ENCODE measurements around the gene REP15. TPM values are rescaled to one million over a fixed set of nuclear protein-coding genes. Genes with fewer than 3 reads are reported as not detected.

REP15 gene
- total and polyA plus RNA-seq, 7 donors: 0.39 to 2.7 (median 0.73) TPM

- H3K4me3 ChIP-seq: no peak overlapping the region
- H3K27ac ChIP-seq: peak overlapping the region; percentile 36
- peaks cover under 1% of the 10 kb centered on the region for H3K4me1 ChIP-seq
- H3K27me3 ChIP-seq (ENCODE audit: insufficient read depth in 3 of 3, low read length in 2 of 3): no peaks in the 10 kb centered on the region
- 49 to 69% (median 50%) methylated on average over 6 of the region's 6 CpGs for whole genome bisulfite sequencing, 3 donors
- DNase-seq (peak; percentile 45 to 79), ATAC-seq (peak; percentile 88 to 99 (median 98))
- intact Hi-C loops (cut with DNase I): no loop called here
- H3K9me3 ChIP-seq: no peaks in the 10 kb centered on the region
- peaks cover 5 to 61% of the 10 kb centered on the region in 2 donors for H3K36me3 ChIP-seq (ENCODE audit: insufficient read depth in 1 of 2, low read depth in 1 of 2)
- TF ChIP-seq, protein P1, sequence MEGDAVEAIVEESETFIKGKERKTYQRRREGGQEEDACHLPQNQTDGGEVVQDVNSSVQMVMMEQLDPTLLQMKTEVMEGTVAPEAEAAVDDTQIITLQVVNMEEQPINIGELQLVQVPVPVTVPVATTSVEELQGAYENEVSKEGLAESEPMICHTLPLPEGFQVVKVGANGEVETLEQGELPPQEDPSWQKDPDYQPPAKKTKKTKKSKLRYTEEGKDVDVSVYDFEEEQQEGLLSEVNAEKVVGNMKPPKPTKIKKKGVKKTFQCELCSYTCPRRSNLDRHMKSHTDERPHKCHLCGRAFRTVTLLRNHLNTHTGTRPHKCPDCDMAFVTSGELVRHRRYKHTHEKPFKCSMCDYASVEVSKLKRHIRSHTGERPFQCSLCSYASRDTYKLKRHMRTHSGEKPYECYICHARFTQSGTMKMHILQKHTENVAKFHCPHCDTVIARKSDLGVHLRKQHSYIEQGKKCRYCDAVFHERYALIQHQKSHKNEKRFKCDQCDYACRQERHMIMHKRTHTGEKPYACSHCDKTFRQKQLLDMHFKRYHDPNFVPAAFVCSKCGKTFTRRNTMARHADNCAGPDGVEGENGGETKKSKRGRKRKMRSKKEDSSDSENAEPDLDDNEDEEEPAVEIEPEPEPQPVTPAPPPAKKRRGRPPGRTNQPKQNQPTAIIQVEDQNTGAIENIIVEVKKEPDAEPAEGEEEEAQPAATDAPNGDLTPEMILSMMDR (IDR thresholded peaks at IDR 0.05): no peak
These were observed 28.7 kb upstream of the REP15 start for GRCh38 chr12:27667540-27667939.

- WGBS, 3 donors: 65 to 67% (median 65%) methylated on average over 4 of the region's 4 CpGs
- intact Hi-C loops (cut with DNase I): no loop called here
- H3K27ac ChIP-seq: no peak overlapping the region
- DNase-seq (no peak), ATAC-seq (no peak)
- H3K36me3 ChIP-seq (ENCODE audit: insufficient read depth in 1 of 2, low read depth in 1 of 2): peaks cover 12 to 46% of the 10 kb centered on the region in 2 donors
- no peak overlapping the region for H3K4me3 ChIP-seq
- TF ChIP-seq, protein P1 (IDR thresholded peaks at IDR 0.05): no peak
- peaks cover 15% of the 10 kb centered on the region for H3K4me1 ChIP-seq
- H3K9me3 ChIP-seq: no peaks in the 10 kb centered on the region
- H3K27me3 ChIP-seq (ENCODE audit: insufficient read depth in 3 of 3, low read length in 2 of 3): no peaks in the 10 kb centered on the region
These were observed 24.2 kb upstream of the REP15 start for GRCh38 chr12:27672051-27672450.

- WGBS, 3 donors: 37 to 59% (median 42%) methylated on average over 1 of the region's 1 CpG
- peaks cover 15% of the 10 kb centered on the region for H3K4me1 ChIP-seq
- DNase-seq: no peak
- no peak overlapping the region for H3K27ac ChIP-seq
- no peaks in the 10 kb centered on the region for H3K9me3 ChIP-seq
- H3K36me3 ChIP-seq (ENCODE audit: insufficient read depth in 1 of 2, low read depth in 1 of 2): peaks cover 12 to 46% of the 10 kb centered on the region in 2 donors
- TF ChIP-seq, protein P1 (IDR thresholded peaks at IDR 0.05): no peak
- intact Hi-C loops (cut with DNase I): no loop called here
- H3K4me3 ChIP-seq: peak overlapping the region; percentile 5
- no peaks in the 10 kb centered on the region for H3K27me3 ChIP-seq (ENCODE audit: insufficient read depth in 3 of 3, low read length in 2 of 3)
- ATAC-seq: no peak
These were observed 23.6 kb upstream of the REP15 start for GRCh38 chr12:27672643-27673042.

- no peak for DNase-seq
- Histone ChIP-seq H3K9me3 (no peaks in the 10 kb centered on the region), H3K4me3 (peak overlapping the region; percentile 5), H3K36me3 (ENCODE audit: insufficient read depth in 1 of 2, low read depth in 1 of 2) (peaks cover 10 to 46% of the 10 kb centered on the region in 2 donors), H3K4me1 (peaks cover 15% of the 10 kb centered on the region), H3K27ac (peak overlapping the region; percentile 20), H3K27me3 (ENCODE audit: insufficient read depth in 3 of 3, low read length in 2 of 3) (no peaks in the 10 kb centered on the region)
- 1 to 5% (median 4%) methylated on average over 3 of the region's 3 CpGs for WGBS, 3 donors
- TF ChIP-seq, protein P1 (IDR thresholded peaks at IDR 0.05): no peak
- ATAC-seq: peak in 2 of 4 donors; percentile 53 to 84
- intact Hi-C loops (cut with DNase I): no loop called here
These were observed 23.0 kb upstream of the REP15 start for GRCh38 chr12:27673101-27673718.

DNA sequence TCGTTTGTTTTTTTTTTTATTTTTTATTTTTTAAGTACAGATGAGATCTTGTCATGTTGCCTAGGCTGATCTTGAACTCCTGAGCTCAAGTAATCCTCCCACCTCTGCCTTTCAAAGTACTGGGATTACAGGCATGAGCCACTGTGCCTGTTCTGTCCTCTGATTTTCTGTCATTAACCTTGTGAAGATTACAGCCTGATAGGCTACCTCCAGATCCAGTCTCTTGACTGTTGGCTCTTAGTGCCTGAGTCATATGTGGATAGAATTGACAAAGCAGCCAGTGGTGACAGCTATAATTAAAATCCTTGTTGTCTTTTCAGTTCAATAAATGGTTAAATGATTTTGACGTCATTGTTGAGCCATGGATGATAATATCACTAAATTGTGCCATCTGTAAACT lies 21.3 kb upstream of the REP15 start:
- no peaks in the 10 kb centered on the region for H3K9me3 ChIP-seq
- TF ChIP-seq, protein P1 (IDR thresholded peaks at IDR 0.05): no peak
- ATAC-seq (peak in 1 of 4 donors; percentile 37), DNase-seq (no peak)
- no peak overlapping the region for H3K27ac ChIP-seq
- H3K27me3 ChIP-seq (ENCODE audit: insufficient read depth in 3 of 3, low read length in 2 of 3): no peaks in the 10 kb centered on the region
- intact Hi-C loops (cut with DNase I): no loop called here
- 68 to 80% (median 68%) methylated on average over 2 of the region's 2 CpGs for WGBS, 3 donors
- no peak overlapping the region for H3K4me3 ChIP-seq
- peaks cover 15 to 46% of the 10 kb centered on the region in 2 donors for H3K36me3 ChIP-seq (ENCODE audit: insufficient read depth in 1 of 2, low read depth in 1 of 2)
- peaks cover 15% of the 10 kb centered on the region for H3K4me1 ChIP-seq

Data from psoas muscle (tissue), 8 donors.